Natural killer cell (primary cell): ENCODE data around the gene CHD5. TPM values are rescaled to one million over a fixed set of nuclear protein-coding genes. Genes with fewer than 3 reads are reported as not detected.
"Not testable (repeated sequence)": the region's sequence is repeated elsewhere in the genome, so short reads cannot be mapped to it uniquely, and the experiment has no call there.

ENCODE experiments used
- ATAC-seq, 3 donors: fragments of 150-1000 bp in 2 of 3; fragments of 200-7000 bp in 1 of 3; cut with Tn5 transposase; 1 replicate in 1 of 3; 2 replicates in 2 of 3; pipeline ENCODE4 v1.10.0; 2021; ENCODE audit warnings: mild to moderate bottlenecking in 2 of 3, moderate library complexity in 2 of 3
- DNase-seq, 2 donors: peaks; one replicate each; pipeline versions ENCODE4 v3.0.0 to v3.0.0-alpha.2; 2013 to 2021; ENCODE audit warnings: mixed read lengths in 1 of 2
- H3K27ac ChIP-seq: one replicate; pipeline ENCODE4 v1.5.1; 2013; ENCODE audit warnings: mild to moderate bottlenecking, low read length
- H3K27me3 ChIP-seq: one replicate; pipeline ENCODE4 v1.6.1; 2013; ENCODE audit warnings: low read length; ENCODE audit not compliant: control insufficient read depth, insufficient read depth
- H3K36me3 ChIP-seq: one replicate; pipeline ENCODE4 v1.6.1; 2013; ENCODE audit warnings: low read length; ENCODE audit not compliant: control insufficient read depth, insufficient read depth
- H3K4me1 ChIP-seq: one replicate; pipeline ENCODE4 v1.6.1; 2013; ENCODE audit warnings: low read length; ENCODE audit not compliant: control insufficient read depth, insufficient read depth
- H3K4me3 ChIP-seq: one replicate; pipeline ENCODE4 v1.5.1; 2013; ENCODE audit warnings: low read length
- H3K9me3 ChIP-seq: one replicate; pipeline ENCODE4 v1.6.1; 2013; ENCODE audit warnings: low read length; ENCODE audit not compliant: control insufficient read depth, insufficient read depth
- H3K27ac Mint-ChIP-seq, 2 donors: one replicate each; pipeline ENCODE4 v1.8.0; 2022; ENCODE audit warnings: mild to moderate bottlenecking in 2 of 2, mixed read lengths in 2 of 2, moderate library complexity in 1 of 2
- H3K27me3 Mint-ChIP-seq, 2 donors: one replicate each; pipeline ENCODE4 v1.8.0; 2022; ENCODE audit warnings: low read depth in 2 of 2, mixed read lengths in 2 of 2
- H3K36me3 Mint-ChIP-seq: one replicate; pipeline ENCODE4 v1.8.0; 2022; ENCODE audit warnings: mixed read lengths
- H3K4me1 Mint-ChIP-seq, 2 donors: one replicate each; pipeline ENCODE4 v1.8.0; 2022; ENCODE audit warnings: mixed read lengths in 2 of 2
- H3K4me3 Mint-ChIP-seq: one replicate; pipeline ENCODE4 v1.8.0; 2022; ENCODE audit warnings: mild to moderate bottlenecking, moderate library complexity, mixed read lengths
- H3K9me3 Mint-ChIP-seq, 2 donors: one replicate each; pipeline ENCODE4 v1.8.0; 2022; ENCODE audit warnings: mixed read lengths in 2 of 2
- CTCF ChIP-seq: fragments of 200-600 bp; IDR thresholded peaks from one replicate; pipeline ENCODE4 v1.8.0; 2022; ENCODE audit warnings: antibody characterized with exemption
- WGBS: methylation state at CpG from one replicate; pipeline ENCODE4 v1.1.7; 2013; ENCODE audit warnings: missing lambda C conversion rate; ENCODE audit not compliant: insufficient coverage; 5-methylcytosine and 5-hydroxymethylcytosine counted together
- intact Hi-C: fragments of 100-400 bp; cut with micrococcal nuclease; formaldehyde crosslinking; loops from one replicate; pipeline ENCODE4 v1.14.2; 2022
- total RNA-seq, 4 donors: library from RNA; stranded (reverse); fragments of 120-200 nt in 1 of 4; gene quantifications; one replicate each; pipeline versions ENCODE4 v1.2.3 to v1.2.4, GENCODE V29; 2013 to 2022

Gene CHD5
- total RNA-seq, 3 donors from 2014 or later (not counting 1 experiment from before 2014, with no cell fraction given), result 0.34 to 1.2 (median 0.73) TPM

- Histone ChIP-seq H3K4me3 (no peak overlapping the region), H3K27ac (no peak overlapping the region), H3K27me3 (no peaks in the 10 kb centered on the region), H3K36me3 (peaks cover 31% of the 10 kb centered on the region), H3K4me1 (no peaks in the 10 kb centered on the region), H3K9me3 (no peaks in the 10 kb centered on the region)
- DNase-seq (no peak), ATAC-seq (no peak)
- Mint-ChIP-seq H3K4me3 (no peak overlapping the region), H3K36me3 (peaks cover 6% of the 10 kb centered on the region), H3K27me3 (no peaks in the 10 kb centered on the region), H3K4me1 (peaks cover 0 to 5% of the 10 kb centered on the region in 2 donors), H3K27ac (no peak overlapping the region), H3K9me3 (no peaks in the 10 kb centered on the region)
- intact Hi-C loops, result no loop called here
- no peak for TF ChIP-seq CTCF
- 93% methylated on average over 6 of the region's 6 CpGs for WGBS
Measured at GRCh38 chr1:6222636-6223035, 42.5 kb upstream of the CHD5 start.

GRCh38 chr1:6221210-6221784, 41.2 kb upstream of the CHD5 start:
- 93% methylated on average over 11 of the region's 12 CpGs for WGBS
- H3K4me1 ChIP-seq, result no peaks in the 10 kb centered on the region
- H3K27ac ChIP-seq, result no peak overlapping the region
- DNase-seq (no peak), ATAC-seq (no peak)
- H3K36me3 ChIP-seq, result peaks cover 20% of the 10 kb centered on the region
- intact Hi-C loops, result no loop called here
- H3K27me3 ChIP-seq, result no peaks in the 10 kb centered on the region
- H3K27ac Mint-ChIP-seq, result no peak overlapping the region
- no peak for TF ChIP-seq CTCF
- H3K9me3 ChIP-seq, result no peaks in the 10 kb centered on the region
- no peaks in the 10 kb centered on the region for H3K9me3 Mint-ChIP-seq
- H3K4me1 Mint-ChIP-seq, result peaks cover 0 to 5% of the 10 kb centered on the region in 2 donors
- no peaks in the 10 kb centered on the region for H3K27me3 Mint-ChIP-seq
- no peak overlapping the region for H3K4me3 Mint-ChIP-seq
- no peak overlapping the region for H3K4me3 ChIP-seq
- H3K36me3 Mint-ChIP-seq, result peaks cover 6% of the 10 kb centered on the region

GRCh38 chr1:6220236-6220635, 40.1 kb upstream of the CHD5 start:
- H3K4me1 Mint-ChIP-seq, result peaks cover 0 to 5% of the 10 kb centered on the region in 2 donors
- no peak for TF ChIP-seq CTCF
- 94% methylated on average over 8 of the region's 8 CpGs for WGBS
- H3K4me1 ChIP-seq, result no peaks in the 10 kb centered on the region
- no peak overlapping the region for H3K27ac Mint-ChIP-seq
- H3K27me3 ChIP-seq, result no peaks in the 10 kb centered on the region
- peaks cover 20% of the 10 kb centered on the region for H3K36me3 ChIP-seq
- H3K4me3 Mint-ChIP-seq, result no peak overlapping the region
- DNase-seq (no peak), ATAC-seq (no peak)
- intact Hi-C loops, result no loop called here
- H3K36me3 Mint-ChIP-seq, result peaks cover 6% of the 10 kb centered on the region
- no peaks in the 10 kb centered on the region for H3K9me3 Mint-ChIP-seq
- H3K27ac ChIP-seq, result no peak overlapping the region
- H3K4me3 ChIP-seq, result no peak overlapping the region
- H3K27me3 Mint-ChIP-seq, result peaks cover 5% of the 10 kb centered on the region in 2 donors
- no peaks in the 10 kb centered on the region for H3K9me3 ChIP-seq

- H3K9me3 Mint-ChIP-seq, H3K27ac Mint-ChIP-seq, H3K27me3 ChIP-seq, H3K4me1 Mint-ChIP-seq, DNase-seq, ATAC-seq, H3K4me1 ChIP-seq, H3K27ac ChIP-seq, H3K27me3 Mint-ChIP-seq, H3K36me3 Mint-ChIP-seq, H3K9me3 ChIP-seq, intact Hi-C loops, H3K4me3 Mint-ChIP-seq, H3K4me3 ChIP-seq: not testable (repeated sequence)
- 94% methylated on average over 11 of the region's 11 CpGs for WGBS
- peaks cover 17% of the 10 kb centered on the region for H3K36me3 ChIP-seq
Measured at GRCh38 chr1:6219641-6220040, 39.5 kb upstream of the CHD5 start.
